G401.6 (cell line): ENCODE data around the gene SH2D2A.

ENCODE experiments used
- FAIRE-seq: peaks from 2 replicates; lab custom pipeline; 2012; peaks lifted over from hg19 to GRCh38; lab: Jason Lieb, UNC

SH2D2A gene

DNA sequence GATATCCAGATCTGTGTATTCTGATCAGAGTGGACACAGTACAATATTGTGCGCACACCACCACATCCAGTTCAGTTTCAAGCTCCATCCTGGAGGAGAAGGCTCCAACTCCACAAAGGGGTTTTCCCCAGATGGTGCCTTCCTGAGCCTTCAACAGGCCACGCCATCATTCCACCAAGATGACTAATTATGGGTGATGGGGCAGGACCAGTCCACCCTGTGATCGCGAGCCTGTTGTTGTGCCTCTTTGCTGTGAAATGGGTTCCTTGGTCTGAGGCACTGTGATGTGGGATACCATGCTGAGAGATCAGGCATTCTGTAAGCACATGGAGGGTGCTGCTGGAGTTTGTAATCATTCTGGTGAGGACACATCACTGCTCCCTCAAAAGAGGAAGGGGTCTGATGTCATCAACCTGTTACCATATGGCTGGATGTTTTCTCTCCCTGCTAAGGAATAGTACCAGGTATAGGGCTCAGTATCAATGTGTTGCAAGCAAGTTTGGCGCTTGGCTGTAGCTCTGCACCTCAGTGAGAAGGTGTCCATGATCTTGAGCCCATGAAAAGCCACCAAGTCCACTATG, 6.7 kb upstream of the SH2D2A start:
- FAIRE-seq = no peak

DNA sequence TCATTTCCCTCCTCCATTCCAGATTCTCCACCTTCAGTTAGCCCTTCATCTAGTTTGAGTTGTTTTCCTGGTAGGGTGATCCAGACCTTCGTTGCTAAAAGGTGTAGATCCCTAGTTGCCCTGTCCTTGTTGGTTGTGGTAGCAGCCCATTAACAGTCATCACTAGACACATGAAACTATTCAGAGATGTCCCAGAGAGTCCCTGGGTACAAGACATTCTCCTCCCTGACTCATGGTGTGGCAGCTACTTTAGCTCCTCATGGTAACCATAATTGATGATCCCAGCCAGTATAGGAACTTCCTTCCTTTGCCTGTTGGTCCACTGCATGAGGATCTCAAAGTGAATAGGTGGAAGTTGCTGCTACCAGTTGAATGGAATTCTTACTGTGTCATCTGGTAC, 6.0 kb upstream of the SH2D2A start:
- no peak for FAIRE-seq

DNA sequence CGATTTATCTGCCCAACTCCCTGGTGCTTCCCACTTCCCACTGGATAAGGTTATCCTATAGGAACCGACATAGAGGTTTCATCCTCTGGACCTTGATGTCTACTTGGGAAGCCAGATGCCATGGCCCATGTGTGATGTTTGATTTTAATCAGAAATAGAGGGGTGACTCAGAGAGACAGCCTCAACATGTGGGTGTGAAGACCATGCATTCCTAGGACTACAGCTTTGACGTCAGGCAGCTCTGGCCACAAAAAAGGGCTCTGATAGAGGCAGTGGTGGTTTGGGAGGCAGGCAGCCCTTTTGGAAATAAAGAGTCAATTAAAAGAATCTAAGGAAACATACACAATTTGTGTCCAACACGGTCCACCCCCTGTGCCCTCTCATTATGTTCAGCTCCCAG, 5.2 kb upstream of the SH2D2A start:
- no peak for FAIRE-seq

DNA sequence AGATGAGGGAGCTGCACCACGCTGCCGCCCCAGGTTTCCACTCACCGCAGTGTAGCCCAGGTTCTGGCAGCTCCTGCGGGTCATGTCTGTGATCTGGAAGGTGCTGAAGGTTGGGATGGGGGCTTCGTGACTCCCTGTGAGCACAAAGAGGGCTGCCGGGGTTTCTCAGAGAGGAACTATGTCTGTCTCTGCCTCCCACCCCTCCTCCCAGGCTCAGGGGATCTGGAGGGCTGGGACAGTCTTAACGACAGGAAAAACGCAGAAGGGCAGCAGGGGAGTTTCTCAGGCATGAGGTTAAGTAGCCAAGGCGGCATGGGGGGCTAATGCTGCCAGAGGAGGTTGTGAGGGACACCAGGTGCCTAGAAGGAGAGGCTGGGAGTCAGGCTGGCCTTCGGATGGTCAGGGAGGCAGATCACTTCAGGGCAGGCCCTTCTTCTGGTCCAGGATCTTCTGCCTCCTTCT, 656 bp downstream of the SH2D2A start:
- no peak for FAIRE-seq

DNA sequence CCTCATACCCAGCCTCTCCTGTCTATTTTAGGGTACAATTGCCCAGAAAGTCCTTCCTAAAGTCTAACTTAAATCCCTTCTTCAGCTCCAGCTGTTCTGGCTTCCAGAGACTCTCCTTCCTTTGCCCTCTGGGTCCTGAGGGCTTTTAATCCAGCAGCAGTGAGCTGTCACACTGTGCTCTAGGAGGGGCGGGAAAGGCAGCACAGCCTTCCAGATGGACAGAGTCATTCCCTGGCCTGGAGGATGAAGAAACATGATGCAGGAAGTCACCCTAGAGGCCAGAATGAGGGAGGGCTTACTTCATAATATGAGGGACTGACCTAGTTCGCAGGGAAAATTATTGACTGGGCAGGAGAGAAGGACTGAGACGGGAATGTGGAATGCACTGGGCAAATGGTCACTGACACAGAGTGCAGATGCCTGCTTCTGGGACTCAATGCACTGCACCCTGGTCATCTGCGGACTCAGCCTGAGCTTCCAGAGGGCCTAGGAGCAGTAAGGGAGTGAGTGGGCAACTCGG, 1.3 kb downstream of the SH2D2A start:
- no peak for FAIRE-seq

DNA sequence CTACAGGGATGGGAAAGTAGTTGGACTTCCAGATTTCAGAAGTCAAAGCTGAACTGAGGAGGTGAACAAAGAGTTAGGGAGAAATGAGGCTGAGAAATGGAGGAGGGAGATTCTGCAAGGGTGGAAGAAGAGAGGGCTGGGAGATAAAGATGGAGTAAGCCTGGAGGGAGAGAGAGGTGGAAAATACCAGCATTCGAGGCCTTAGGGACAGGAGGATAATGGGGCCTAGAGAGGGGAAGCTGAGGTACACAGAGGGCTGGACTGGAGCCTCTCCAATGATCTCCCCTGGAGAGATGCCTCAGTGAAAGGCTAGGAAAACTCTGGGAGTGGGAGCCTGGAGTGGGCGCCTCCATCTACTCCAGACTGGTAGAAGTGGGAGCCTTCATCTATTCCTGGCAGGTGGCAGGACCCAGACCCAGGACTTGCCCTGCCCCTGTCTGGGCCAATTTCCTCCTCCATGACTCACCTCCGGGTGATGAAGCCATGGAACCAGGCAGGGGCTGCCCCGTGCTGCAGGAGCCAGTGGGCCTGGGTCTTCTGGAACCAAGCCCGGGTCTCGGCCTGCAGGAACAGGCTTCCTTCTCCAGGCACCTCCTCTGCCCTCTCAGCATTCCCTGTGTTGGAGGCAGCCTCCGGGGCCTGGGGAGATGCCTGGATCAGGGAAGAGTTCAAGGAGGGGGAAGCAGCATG, 1.9 kb downstream of the SH2D2A start:
- no peak for FAIRE-seq

DNA sequence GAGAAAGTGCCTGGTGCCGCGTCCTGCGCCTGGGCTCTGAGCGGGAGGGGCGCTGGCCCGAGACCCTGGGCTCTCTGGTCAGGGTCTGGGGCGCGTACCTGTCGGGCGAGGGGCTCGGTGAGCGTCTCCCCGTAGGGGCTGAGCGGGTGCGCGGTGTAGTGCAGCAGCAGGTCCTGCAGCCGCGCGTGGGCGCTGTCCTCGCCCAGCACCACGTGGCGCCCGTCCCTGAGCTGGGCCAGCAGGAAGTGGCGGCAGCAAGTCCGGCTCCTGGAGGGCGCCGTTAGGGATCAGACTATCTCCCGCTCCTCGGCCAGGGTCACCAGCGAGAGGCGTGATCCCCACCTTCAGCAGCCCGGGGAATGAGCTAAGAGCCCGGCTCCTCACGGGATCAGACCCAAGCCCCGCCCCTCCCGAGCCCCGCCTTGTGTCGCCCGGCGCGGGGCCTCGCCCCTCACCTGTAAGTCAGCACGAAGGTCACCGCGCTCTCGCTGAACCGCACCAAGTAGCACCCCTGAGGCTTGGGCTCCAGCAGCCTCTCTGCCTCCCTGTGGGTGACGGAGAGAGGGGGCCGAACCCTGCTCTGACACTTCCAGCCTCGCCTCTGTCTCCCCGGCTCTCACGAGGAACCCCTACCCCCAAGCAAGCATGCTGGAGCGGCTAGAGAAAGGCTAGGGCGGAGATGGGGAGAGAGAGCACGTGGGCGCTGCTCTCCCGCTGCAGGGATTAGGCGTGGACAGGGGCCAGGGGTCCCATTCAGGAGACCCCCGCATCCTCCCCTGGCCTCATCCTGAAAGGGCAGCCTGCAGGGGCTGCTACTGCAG, 2.7 kb downstream of the SH2D2A start:
- no peak for FAIRE-seq

DNA sequence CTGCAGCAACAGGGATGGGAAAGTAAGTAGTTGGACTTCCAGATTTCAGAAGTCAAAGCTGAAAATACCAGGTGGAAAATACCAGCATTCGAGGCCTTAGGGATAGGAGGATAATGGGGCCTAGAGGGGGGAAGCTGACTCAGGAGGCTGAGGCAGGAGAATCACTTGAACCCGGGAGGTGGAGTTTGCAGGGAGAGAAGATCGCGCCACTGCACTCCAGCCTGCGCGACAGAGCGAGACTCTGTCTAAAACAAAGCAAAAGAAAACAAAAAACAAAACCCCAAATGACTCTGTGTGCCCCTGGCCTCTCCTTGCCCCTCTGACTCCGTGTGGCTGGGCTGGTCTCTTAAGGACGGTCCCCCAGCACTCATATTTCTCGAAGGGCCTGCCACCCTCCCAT, 3.4 kb downstream of the SH2D2A start:
- FAIRE-seq = no peak

DNA sequence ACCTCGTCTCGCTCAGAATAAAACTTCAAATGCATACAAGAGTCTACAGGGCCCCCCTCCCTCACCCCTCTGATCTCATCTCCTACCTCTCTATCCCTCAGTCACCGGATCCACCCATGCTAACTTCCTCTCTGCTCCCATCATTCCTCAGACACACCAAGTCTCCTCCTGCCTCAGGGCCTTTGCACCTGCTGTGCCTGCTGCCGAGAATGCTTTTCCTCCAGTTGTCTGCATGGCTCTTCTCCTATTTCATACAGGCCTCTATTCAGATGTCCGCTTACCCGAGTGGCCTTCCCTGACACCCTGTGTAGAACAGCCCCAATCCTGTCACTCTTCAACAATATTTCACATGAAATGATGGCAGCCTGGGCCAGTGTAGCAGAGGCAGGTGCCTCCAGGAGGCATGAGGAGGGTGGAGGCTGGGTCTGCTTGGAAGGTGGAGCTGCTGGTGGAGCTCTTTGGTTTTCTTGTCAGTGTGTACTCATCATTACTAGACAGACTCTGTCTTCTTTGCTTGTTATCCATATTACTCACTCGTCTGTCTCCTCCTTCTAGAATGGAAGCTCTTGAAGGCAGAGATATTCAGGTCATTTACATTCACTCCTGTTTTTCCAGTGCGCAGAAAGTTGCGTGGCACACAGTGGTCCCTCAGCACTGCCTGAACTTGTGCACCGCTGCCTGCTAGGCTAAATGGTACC, 4.2 kb downstream of the SH2D2A start:
- FAIRE-seq = no peak

DNA sequence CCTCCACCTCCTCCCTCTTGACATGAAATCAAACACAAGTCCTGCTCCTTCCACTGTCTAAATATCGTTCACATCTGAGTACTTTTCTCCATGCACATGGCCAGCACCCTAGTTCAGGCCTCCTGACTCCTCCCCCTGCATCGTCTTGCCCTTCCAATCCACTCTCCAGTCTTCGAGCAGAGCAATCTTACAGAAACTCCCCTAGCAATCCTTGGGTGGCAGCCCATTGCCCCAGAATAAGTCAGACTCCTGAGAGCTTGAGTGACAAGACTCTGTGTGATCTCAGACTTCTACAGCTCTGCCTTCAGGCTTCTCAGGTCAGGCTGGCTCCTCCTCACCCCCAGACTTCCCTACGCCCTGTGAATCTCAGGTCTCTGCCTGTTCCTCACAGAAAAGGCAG, 5.5 kb downstream of the SH2D2A start:
- no peak for FAIRE-seq

DNA sequence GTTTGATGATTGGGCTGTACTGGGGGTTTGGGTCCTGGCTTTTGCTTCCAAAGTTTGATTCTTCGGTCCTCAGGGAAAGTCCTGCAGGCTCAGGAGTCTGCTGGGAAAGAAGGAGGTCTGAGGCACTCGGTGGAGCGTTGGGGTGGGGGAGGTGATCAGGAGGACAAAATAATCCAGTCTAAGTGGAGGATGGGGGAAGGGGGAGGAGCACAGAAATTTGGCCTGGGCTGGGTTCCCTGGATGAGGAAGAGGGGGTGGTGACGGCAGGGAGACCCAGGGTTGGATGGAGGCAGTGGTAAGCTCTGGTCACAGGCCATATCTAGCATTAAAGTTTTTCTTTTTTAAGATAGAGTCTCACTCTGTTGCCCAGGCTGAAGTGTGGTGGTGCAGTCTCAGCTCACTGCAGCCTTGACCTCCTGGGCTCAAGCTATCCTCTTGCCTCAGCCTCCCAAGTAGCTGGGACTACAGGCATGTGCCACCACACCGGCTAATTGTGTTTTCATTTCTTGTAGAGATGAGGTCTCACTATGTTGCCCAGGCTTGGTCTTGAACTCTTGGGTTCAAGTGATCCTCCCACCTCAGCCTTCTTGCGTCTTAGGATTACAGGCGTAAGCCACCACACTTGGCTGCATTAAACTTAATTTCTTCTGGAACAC, 6.8 kb downstream of the SH2D2A start:
- FAIRE-seq = no peak

DNA sequence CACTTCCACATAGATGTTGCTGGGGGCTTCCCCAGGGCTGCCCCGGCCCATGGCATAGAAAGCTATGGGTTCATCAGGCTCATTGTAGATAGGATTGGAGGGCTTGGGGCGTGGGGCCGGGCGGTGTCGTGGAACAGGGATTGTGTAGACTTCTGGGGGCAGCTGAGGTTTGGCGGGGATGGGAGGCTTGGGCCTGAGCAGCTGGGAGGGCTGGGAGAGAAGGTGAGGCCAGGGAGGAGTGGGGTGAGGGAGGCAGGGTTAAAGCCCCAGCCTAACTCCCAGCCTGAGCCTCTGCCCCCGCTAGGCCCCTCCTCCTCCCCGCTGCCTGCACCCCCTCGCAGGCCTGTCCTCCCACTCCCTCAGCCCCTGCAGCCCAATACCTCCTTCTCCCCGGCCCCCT, 7.4 kb downstream of the SH2D2A start:
- no peak for FAIRE-seq

DNA sequence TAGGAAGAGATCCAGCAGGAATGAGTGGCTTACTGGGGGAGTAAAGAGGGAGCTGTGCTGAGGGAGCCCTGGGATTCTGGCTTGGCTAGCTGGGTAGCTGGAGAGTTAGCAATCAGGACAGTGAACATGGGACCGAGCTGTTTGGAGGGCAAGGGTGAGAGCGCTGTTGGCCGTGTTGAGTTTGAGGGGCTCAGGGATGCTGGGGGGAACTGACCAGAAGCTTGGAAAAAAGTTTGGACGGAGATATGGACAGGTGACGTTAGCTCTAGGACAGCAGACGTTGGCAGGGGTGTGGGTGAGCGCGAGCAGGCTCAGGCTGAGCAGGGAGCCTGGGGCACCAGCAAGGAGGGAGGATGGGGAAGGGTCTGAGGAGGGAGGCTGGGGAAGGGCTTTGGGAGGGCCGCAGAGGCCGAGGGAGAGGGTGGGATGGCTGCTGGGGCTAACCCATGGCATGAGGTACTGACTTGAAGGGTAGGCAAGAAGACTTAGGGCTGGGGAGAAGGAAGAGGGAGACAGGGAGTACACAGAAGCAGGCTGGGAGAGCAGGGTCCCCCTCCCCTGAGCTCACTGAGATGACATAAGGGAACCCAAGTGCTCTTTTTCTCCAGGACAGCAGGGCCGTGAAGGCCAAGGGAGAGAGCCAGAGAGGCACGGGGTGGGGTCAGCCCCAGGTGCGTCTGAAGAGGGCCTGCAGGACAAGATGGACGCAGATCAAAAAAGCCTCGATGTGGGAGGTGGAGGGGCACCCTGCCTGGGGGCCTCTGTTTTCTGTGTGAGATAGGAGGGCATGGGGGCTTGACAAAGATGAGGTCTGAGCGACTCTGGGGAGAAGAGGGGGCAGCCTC, 8.2 kb downstream of the SH2D2A start:
- no peak for FAIRE-seq

DNA sequence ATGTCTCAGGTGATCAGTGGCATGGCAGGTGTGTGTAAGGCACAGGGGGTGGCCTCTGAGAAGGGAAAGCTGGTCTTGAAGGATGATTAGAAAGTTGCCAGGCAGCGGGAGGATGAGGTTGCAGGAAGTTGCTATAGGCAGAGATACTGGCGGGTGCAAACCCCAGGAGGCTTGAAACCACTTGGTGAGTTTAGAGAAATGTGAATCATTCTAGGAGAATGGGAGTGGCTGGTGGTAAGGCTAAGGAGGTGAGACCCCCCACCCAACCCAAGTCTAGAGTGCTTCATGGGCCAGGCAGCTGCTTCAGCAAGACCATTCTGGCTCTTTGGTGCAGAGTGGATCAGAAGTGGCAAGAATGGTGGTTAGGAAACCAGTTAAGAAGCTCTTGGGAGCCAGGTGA, 9.0 kb downstream of the SH2D2A start:
- no peak for FAIRE-seq

DNA sequence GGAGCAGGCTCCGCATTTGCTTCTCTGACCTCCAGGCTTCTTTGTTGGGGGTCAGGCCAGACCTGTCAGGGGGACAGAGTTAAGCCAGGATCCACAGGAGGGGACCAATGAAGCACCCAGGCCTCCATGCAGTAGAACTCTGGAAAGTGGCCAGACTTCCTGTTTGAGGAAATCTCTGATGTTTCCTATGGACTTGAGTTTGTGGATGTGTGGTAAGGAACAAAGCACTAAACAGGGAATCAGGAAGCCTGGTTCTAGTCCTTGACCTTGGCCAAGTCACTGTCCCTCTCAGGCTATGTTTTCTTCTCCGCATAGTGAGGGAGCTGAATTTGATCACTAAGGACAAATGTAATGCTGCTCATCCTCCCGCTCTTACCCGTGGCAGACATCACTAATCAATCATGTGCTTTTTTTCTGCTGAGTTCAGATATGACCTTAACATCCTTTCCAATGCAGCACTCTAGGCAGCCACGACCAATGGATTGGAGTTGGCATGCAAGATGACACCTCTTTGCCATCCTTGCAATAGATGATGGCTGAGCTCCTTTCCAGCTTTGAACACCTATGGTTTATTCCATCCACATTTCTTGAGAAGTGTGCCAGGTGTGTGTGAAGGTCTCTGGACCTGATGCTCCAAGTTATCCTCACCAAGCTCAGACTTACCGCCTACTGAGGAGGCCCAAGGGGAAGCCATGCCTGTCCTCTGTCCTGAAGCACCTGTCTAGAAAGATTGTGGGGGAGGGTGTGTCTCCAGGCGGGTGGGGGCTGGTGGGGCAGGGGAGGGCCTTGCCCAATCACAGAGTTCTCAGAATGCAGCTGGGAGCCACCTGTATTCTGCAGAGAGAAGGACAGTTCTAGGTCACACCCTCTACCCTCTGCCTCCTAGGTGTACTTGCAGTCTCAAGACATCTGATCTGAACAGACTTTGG, 9.9 kb downstream of the SH2D2A start:
- FAIRE-seq = no peak

DNA sequence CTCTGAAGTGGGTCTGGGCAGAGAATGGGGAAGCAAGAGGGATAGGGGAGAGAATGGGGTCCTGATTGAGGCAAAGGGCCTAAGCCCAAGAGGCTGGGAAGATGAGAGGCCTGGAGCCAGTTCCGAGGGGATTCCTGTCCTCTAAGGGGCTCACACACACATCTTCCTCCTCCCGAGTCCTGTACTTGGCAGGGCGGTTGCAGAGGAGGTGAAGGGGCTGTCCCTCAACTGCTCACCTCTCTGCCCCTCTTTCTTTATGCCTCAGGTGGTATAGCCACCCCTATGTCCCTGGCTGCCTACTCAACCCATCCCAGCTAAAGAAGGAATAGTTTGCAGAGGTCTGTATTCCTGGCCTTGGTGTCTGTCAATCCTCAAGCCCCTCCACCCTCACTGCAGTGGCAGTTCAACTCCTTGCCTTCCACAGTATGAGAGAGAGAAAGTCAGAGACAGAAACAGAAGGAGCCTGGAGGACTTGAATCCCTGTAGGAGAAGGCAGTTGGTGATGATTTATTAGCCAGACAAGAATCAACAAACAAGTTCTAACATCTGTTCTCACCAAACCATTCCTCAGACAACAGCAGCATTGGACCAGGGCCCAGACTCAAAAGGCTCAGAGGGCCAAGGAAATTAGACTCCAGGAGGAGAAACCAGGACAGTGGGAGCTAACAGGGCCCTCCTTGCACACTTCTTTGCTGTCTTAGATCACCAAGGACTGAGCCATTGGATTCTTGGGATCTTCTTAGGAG, 10.7 kb downstream of the SH2D2A start:
- FAIRE-seq = peak; percentile 13

DNA sequence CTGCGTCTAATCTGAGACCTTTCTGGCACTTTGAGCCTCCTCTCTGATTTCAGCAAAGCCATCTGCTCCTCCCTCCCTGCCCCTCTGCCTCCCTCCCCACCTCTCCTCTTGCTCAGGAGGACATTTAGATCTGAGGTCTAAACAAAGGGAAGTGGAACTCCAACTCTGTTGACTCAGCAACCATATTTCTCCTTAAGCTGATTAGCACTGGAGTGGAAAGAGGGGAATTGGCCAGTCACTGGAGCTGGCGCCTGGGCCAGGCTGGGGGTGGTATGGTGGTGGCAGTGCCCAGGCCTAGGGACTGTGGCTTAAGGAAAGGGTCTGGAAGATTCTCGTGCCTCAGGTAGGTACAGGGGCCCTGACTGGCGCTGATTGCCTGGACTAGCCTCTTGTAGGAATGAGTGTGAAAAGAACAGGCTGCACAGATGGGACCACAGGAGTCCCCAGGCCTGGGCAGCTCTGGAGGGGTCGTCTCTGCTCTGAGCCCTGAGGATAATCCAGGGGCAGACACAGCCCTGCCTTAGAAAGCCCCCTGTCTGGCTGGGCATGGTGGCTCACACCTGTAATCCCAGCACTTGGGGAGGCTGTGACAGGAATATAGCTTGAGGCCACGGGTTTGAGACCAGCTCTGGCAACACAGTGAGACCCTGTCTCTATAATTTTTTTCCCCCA, 11.9 kb downstream of the SH2D2A start:
- no peak for FAIRE-seq

DNA sequence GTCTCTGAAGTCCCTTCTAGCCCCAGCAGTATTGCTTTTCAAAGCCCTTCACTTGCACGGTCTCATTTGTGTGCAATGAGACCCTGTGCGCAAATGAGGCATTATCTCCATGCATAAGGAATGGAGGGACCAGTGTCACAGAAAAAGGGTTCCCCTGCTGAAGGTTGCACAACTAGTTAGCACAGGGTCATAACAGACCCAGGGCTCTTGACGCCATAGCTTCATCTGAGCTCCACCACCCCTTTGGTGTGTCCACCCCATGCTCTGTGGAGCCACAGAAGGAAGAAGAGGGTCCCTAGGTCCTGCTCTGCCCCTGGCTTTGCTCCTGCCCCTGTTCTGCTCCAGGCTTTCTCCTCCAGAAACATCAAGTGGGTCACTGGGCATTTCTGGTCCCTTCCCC, 12.6 kb downstream of the SH2D2A start:
- FAIRE-seq = no peak
